ENCODE measurements around the gene CENPF.

Gene CENPF

GRCh38 chr1:214633686-214634085 is 30.7 kb downstream of the CENPF start:
- H3K79me2 ChIP-seq (ENCODE audit: low read length) = peaks cover 3% of the 10 kb centered on the region; the same call in 1 of the 2 replicates
- H3K36me3 ChIP-seq (replicated peaks; ENCODE audit: low read depth, low read length) = peaks cover 86% of the 10 kb centered on the region
- H3K9me3 ChIP-seq (ENCODE audit: insufficient read depth, low read length) = no peaks in the 10 kb centered on the region
- no peak overlapping the region for H3K4me2 ChIP-seq (ENCODE audit: low read length)
- no peak overlapping the region for H3K27ac ChIP-seq (ENCODE audit: low read length)
- H3K4me1 ChIP-seq (ENCODE audit: low read length) = no peaks in the 10 kb centered on the region
- no peaks in the 10 kb centered on the region for H3K27me3 ChIP-seq (ENCODE audit: low read depth, low read length)
- H3K4me3 ChIP-seq (ENCODE audit: low read length) = no peak overlapping the region
- H2AFZ ChIP-seq (ENCODE audit: low read depth, low read length) = no peak overlapping the region
- no peak overlapping the region for H3K9ac ChIP-seq (ENCODE audit: low read length)
- H4K20me1 ChIP-seq (ENCODE audit: insufficient read depth, low read length) = no peaks in the 10 kb centered on the region; the same call in 1 of the 2 replicates
- TF ChIP-seq EZH2phosphoT487 (IDR thresholded peaks at IDR 0.05; ENCODE audit: low read depth) (no peak), CTCF (IDR thresholded peaks at IDR 0.05; ENCODE audit: low read depth, low read length) (no peak)

- H3K4me3 ChIP-seq (ENCODE audit: low read length) = no peak overlapping the region
- H3K36me3 ChIP-seq (replicated peaks; ENCODE audit: low read depth, low read length) = peaks cover 86% of the 10 kb centered on the region
- H2AFZ ChIP-seq (ENCODE audit: low read depth, low read length) = no peak overlapping the region
- no peaks in the 10 kb centered on the region for H3K4me1 ChIP-seq (ENCODE audit: low read length)
- no peaks in the 10 kb centered on the region; the same call in 1 of the 2 replicates for H4K20me1 ChIP-seq (ENCODE audit: insufficient read depth, low read length)
- no peaks in the 10 kb centered on the region for H3K27me3 ChIP-seq (ENCODE audit: low read depth, low read length)
- no peak overlapping the region for H3K27ac ChIP-seq (ENCODE audit: low read length)
- H3K79me2 ChIP-seq (ENCODE audit: low read length) = peaks cover 3% of the 10 kb centered on the region; the same call in 1 of the 2 replicates
- no peaks in the 10 kb centered on the region for H3K9me3 ChIP-seq (ENCODE audit: insufficient read depth, low read length)
- no peak overlapping the region for H3K4me2 ChIP-seq (ENCODE audit: low read length)
- H3K9ac ChIP-seq (ENCODE audit: low read length) = no peak overlapping the region
- TF ChIP-seq EZH2phosphoT487 (IDR thresholded peaks at IDR 0.05; ENCODE audit: low read depth) = no peak
- no peak for TF ChIP-seq CTCF (IDR thresholded peaks at IDR 0.05; ENCODE audit: low read depth, low read length)
Measured at GRCh38 chr1:214634267-214634666, 31.3 kb downstream of the CENPF start.

GRCh38 chr1:214635086-214635485 is 32.1 kb downstream of the CENPF start:
- H3K36me3 ChIP-seq (replicated peaks; ENCODE audit: low read depth, low read length) = peaks cover 88% of the 10 kb centered on the region
- no peak overlapping the region for H3K4me2 ChIP-seq (ENCODE audit: low read length)
- no peaks in the 10 kb centered on the region for H3K4me1 ChIP-seq (ENCODE audit: low read length)
- no peak overlapping the region for H3K27ac ChIP-seq (ENCODE audit: low read length)
- peaks cover 3% of the 10 kb centered on the region; the same call in 1 of the 2 replicates for H3K79me2 ChIP-seq (ENCODE audit: low read length)
- H4K20me1 ChIP-seq (ENCODE audit: insufficient read depth, low read length) = no peaks in the 10 kb centered on the region; the same call in 1 of the 2 replicates
- H3K9me3 ChIP-seq (ENCODE audit: insufficient read depth, low read length) = no peaks in the 10 kb centered on the region
- H3K9ac ChIP-seq (ENCODE audit: low read length) = no peak overlapping the region
- TF ChIP-seq EZH2phosphoT487 (IDR thresholded peaks at IDR 0.05; ENCODE audit: low read depth) = no peak
- no peak for TF ChIP-seq CTCF (IDR thresholded peaks at IDR 0.05; ENCODE audit: low read depth, low read length)
- H3K4me3 ChIP-seq (ENCODE audit: low read length) = no peak overlapping the region
- no peak overlapping the region for H2AFZ ChIP-seq (ENCODE audit: low read depth, low read length)
- no peaks in the 10 kb centered on the region for H3K27me3 ChIP-seq (ENCODE audit: low read depth, low read length)

GRCh38 chr1:214635506-214635905 is 32.5 kb downstream of the CENPF start:
- Histone ChIP-seq H2AFZ (ENCODE audit: low read depth, low read length) (no peak overlapping the region), H3K4me1 (ENCODE audit: low read length) (no peaks in the 10 kb centered on the region), H3K4me2 (ENCODE audit: low read length) (no peak overlapping the region), H3K9ac (ENCODE audit: low read length) (no peak overlapping the region), H3K27me3 (ENCODE audit: low read depth, low read length) (no peaks in the 10 kb centered on the region), H4K20me1 (ENCODE audit: insufficient read depth, low read length) (no peaks in the 10 kb centered on the region; the same call in 1 of the 2 replicates), H3K27ac (ENCODE audit: low read length) (no peak overlapping the region), H3K36me3 (replicated peaks; ENCODE audit: low read depth, low read length) (peaks cover 88% of the 10 kb centered on the region), H3K9me3 (ENCODE audit: insufficient read depth, low read length) (no peaks in the 10 kb centered on the region), H3K79me2 (ENCODE audit: low read length) (peaks cover 3% of the 10 kb centered on the region; the same call in 1 of the 2 replicates), H3K4me3 (ENCODE audit: low read length) (no peak overlapping the region)
- TF ChIP-seq EZH2phosphoT487 (IDR thresholded peaks at IDR 0.05; ENCODE audit: low read depth) = no peak
- TF ChIP-seq CTCF (IDR thresholded peaks at IDR 0.05; ENCODE audit: low read depth, low read length) = no peak
